Measurements from ENCODE around the gene DPF3.

DNA sequence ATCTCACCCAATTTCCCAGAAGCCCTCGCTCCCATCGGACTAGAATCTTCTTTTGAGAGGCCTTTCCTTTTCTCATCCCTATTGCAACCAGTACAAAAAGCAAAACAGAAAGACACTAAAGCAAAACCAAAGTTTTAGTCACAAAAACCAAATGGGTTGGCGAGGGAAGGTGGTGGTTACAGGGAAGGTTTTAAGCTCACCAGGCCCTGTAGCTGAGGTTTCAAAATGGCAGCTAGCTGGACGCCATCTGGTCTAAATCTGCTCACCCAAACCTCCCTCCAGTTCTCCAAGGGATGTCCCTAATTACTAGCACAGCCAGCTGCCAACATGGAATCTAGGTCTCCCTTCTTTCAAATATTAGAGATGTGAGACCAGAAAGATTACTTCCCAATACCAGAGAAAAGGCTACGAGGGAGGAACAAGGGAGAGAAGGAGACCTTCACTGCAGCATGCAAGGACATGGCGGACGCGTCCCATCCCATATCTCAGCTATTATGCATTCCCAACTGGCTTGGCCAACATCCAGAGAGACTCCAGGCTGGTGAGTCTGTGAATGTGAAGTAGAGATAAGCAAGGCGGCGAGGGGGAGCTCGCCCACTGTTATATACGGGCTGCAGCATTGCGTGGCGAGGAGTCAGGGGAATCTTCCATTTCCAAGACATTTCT lies 70.8 kb downstream of the DPF3 start:
- TF ChIP-seq, protein P1, sequence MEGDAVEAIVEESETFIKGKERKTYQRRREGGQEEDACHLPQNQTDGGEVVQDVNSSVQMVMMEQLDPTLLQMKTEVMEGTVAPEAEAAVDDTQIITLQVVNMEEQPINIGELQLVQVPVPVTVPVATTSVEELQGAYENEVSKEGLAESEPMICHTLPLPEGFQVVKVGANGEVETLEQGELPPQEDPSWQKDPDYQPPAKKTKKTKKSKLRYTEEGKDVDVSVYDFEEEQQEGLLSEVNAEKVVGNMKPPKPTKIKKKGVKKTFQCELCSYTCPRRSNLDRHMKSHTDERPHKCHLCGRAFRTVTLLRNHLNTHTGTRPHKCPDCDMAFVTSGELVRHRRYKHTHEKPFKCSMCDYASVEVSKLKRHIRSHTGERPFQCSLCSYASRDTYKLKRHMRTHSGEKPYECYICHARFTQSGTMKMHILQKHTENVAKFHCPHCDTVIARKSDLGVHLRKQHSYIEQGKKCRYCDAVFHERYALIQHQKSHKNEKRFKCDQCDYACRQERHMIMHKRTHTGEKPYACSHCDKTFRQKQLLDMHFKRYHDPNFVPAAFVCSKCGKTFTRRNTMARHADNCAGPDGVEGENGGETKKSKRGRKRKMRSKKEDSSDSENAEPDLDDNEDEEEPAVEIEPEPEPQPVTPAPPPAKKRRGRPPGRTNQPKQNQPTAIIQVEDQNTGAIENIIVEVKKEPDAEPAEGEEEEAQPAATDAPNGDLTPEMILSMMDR (IDR thresholded peaks at IDR 0.05) = no peak
- TF ChIP-seq POLR2A (IDR thresholded peaks at IDR 0.05) = no peak

All from esophagus squamous epithelium (tissue), 4 donors.